H1 (cell line): ENCODE data around the gene CMIP. TPM values are rescaled to one million over a fixed set of nuclear protein-coding genes. Genes with fewer than 3 reads are reported as not detected.

Source experiments
- BACH1 ChIP-seq: IDR thresholded peaks from 2 replicates; pipeline ENCODE4 v1.6.1; 2012; ENCODE audit warnings: low read length, improper control_type of control experiment
- BCL11A ChIP-seq, 2 experiments: IDR thresholded peaks; one replicate each; pipeline ENCODE4 v1.6.1; 2011; ENCODE audit warnings: low read depth in 2 of 2, low read length in 2 of 2, mild to moderate bottlenecking in 2 of 2
- EGR1 ChIP-seq: IDR thresholded peaks from 2 replicates; pipeline ENCODE4 v1.6.1; 2011; ENCODE audit warnings: low read depth, low read length, borderline replicate concordance
- polyA plus RNA-seq, 7 experiments: library from polyadenylated mRNA; depleted of rRNA in 3 of 7; stranded (reverse) in 5 of 7; unstranded in 2 of 7; fragments of >200 nt in 5 of 7; fragments of 200-250 nt in 2 of 7; gene quantifications; 1 replicate in 5 of 7; 2 replicates in 1 of 7; 4 replicates in 1 of 7; pipeline versions ENCODE4 v1.2.1 to v1.2.3, GENCODE V29; 2011 to 2013; ENCODE audit warnings: missing spikeins in 2 of 7, mixed read lengths in 2 of 7
- total RNA-seq: library from RNA; stranded (reverse); fragmentation: NEBNext Ultra II Directional; extraction: Animal tissue kit (Norgen Biotek cat#: 25700); gene quantifications from 2 replicates; pipeline ENCODE4 v1.2.1, GENCODE V29; 2021
- TF ChIP-seq, protein P1 (sequence below): IDR thresholded peaks from 2 replicates; pipeline ENCODE4 v1.6.1; 2011; ENCODE audit warnings: low read depth, mild to moderate bottlenecking, low read length; ENCODE audit not compliant: insufficient read depth

CMIP gene
- total and polyA plus RNA-seq, 2 of the 8 experiments (the other 6 are each of a cell fraction or from before 2014, with no cell fraction given): 7.9 to 53.2 TPM

DNA sequence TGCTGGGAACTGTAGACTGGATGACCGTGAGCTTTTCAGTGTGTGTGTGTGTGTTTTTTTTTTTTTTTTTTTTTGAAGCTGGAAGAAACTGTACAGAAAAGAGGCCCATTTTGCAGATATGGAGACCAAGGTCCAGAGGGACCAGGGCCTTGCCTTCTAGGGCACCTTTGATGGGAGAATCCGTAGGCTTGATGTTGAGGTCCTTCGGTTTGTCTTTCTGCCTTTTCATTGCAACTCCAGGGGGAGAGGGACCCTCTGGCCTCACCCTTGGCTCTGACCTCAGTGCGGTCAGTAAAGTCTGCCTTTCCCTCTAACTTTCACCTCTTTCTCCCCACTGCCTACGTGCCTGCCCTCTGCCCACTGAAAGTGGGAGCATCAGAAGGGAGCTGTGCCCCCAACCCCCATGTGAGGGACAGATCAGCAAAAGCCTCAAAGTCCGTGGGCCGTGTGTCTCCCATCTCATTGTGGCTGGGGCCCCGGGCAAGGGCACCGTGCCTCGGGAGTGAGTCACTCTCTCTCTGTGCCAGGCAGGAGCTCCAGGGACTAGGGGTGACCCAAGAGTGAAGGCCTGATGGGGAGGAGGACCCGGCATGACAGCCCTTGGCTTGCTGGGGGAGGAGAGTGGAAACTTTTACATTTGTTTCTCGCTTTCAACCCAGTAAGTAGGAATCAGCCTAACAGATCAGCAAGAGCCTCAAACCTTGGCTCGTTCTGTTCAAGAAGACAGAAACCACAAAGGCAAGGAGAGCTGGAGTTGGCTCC lies 123.6 kb downstream of the CMIP start (continued):
- TF ChIP-seq, protein P1, sequence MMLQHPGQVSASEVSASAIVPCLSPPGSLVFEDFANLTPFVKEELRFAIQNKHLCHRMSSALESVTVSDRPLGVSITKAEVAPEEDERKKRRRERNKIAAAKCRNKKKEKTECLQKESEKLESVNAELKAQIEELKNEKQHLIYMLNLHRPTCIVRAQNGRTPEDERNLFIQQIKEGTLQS: no peak
- TF ChIP-seq BACH1 (no peak), EGR1 (no peak), BCL11A (IDR thresholded peaks at IDR 0.05; ENCODE audit: low read depth in 2 of 2, low read length in 2 of 2) (no peak)
